GM19043 (cell line): ENCODE results near the gene SLC38A4.
A peak's percentile ranks its signal among the peaks of the same experiment; 100 is the strongest.

Experiments used
- ATAC-seq: cut with Tn5 transposase; IDR thresholded peaks from one replicate; pipeline ENCODE4 v1.9.1; 2021; ENCODE audit warnings: low read depth; ENCODE audit not compliant: unreplicated experiment

Gene SLC38A4

GRCh38 chr12:46815809-46816208 lies 10.0 kb downstream of the SLC38A4 start:
- ATAC-seq = no peak

GRCh38 chr12:46814143-46814542 lies 11.7 kb downstream of the SLC38A4 start:
- ATAC-seq = no peak

- no peak for ATAC-seq
Measured at GRCh38 chr12:46811185-46811584, 14.6 kb downstream of the SLC38A4 start.

DNA sequence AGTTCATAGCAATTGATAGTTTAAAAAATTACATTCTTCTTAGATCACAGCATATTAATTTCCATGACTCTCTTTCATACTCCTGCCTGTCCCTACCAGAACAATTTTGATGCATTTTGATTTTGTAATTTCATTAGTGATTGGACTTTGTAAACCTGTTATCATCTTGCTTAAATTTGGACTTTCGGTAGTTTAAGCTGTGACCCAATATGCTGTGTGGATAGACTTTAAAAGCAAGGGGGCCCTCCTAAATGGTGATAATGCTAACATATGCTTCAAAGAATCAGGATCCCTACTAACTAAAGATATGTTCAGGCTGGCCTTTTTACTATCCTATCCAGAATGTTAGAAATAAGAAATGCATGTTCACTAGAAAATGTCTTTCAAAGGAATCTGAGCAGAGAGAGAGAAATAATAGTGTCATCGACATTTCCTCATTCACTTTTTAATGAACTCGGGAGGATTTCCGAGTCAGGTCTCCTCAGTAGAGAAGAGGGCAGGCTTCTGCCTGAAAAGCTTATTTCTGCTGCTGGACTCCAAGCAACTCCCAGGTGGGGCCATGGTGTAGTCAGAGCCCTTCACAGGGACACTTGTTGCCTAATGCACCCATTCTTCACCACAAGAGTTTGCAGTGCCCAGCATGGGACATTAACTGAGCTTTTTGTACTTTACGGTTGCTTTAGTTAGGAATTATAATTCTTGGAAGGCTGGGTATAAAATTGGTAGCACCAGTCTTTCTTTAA lies 16.7 kb downstream of the SLC38A4 start:
- ATAC-seq = no peak

DNA sequence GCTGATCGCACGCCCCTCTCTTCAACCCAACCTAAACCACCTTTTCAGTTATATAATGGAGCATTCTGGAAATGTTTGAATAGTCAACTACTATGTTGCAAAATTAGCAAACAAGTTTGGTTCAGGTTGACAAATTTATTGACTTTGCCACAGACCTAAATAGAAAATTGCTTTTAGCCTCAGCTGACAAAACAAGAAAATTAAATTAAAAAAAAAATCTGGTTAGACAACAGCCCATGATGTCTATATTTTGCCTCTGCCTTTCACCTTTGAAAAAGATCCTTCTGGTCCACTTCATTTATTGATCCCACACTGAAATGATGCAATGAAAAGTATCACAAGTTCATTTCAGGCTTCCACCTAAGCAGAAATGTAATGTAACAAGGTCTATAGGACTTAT lies 17.5 kb downstream of the SLC38A4 start:
- no peak for ATAC-seq

DNA sequence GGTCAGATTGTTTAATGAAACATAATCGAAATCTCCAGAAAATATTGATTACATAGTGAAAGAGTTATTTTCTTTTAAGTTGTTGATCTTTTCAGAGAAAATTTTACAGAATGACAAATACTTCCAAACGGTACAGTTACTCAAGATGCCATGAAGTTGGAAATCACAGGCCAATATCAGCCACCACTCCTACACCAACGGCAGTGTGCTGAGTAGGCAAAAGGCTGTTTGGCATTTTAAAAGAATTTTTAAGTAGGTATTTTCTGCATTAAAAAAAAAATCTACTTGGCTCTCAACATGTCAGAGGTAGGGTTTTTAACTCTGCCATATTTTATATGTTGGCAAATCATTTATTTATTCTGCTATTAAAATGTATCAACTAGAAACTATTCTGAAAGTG lies 21.7 kb downstream of the SLC38A4 start:
- no peak for ATAC-seq

- ATAC-seq = no peak
Measured at GRCh38 chr12:46803517-46803916, 22.3 kb downstream of the SLC38A4 start.

DNA sequence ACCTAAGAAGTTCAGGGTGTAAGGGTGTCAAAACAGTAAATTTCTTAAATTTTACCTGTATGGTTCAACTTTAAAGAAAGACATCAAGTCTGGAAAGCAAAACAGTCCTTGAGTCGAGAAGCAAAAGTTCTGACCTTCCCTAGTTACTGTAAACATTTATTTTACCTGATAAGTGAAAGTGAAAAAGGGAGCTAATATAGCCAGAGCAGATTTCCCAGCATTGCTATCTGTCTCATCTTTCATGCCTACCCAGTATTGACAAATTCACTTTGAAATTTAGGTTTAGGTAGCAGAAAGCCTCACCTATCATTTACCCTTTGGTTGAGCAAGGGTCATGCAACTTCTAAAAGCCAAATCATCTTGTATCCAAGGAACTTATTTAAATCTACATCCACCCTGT lies 24.5 kb downstream of the SLC38A4 start:
- ATAC-seq = no peak

DNA sequence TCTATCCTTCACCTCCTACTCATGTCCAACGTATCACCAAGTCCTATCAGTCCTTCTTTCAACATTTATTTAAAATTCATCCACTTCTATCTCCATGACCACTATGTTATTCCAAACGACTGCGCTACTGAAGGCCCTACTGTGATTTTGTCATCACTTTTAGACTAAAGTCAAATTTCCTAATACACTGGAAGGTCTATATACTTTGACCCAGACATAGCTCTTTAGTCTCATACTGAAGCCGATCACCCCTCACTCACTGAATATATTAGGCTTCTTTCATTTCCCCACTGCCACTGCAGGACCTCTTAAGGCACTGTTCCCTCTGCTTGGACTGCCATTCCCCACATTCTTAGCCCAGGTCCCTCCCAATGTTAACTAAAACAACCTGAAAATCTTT lies 25.6 kb downstream of the SLC38A4 start:
- no peak for ATAC-seq

DNA sequence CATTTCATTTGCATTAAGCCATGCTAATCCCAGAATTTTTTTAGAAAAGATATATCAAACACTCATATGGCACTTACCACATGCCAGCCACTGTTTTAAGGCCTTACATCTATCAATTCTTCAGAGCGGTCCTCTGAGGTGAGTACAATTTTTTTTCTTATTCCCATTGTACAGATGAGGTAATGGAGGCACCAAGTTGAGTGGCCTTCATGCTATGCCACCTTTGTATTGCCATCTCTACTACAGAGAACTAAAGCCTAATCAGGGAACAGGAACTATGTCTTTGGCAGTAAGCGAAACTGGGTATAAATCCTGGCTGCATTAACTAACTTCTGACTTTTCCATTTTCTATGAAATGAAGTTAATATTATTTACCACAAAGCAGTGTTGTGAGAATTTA lies 27.1 kb downstream of the SLC38A4 start:
- no peak for ATAC-seq

DNA sequence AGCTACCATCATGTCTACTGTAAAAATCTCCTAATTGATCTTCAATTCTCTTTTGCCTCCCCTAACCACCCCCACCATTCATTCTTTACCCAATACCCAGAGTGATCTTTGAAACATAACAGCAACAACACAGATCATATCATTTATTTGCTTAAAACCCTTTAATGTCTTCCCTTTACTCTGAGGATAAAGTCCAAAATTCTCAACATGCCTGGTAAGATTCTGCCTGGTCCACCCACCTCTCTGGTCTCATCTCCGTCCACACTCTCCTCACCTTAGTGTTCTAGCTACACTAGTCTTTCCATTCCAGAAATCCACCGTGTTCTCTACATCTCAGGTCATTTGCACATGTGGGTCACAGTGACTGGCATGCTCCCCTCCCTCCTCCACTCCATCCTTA lies 27.7 kb downstream of the SLC38A4 start:
- no peak for ATAC-seq

- ATAC-seq = no peak
Measured at GRCh38 chr12:46795988-46796387, 29.8 kb downstream of the SLC38A4 start.

DNA sequence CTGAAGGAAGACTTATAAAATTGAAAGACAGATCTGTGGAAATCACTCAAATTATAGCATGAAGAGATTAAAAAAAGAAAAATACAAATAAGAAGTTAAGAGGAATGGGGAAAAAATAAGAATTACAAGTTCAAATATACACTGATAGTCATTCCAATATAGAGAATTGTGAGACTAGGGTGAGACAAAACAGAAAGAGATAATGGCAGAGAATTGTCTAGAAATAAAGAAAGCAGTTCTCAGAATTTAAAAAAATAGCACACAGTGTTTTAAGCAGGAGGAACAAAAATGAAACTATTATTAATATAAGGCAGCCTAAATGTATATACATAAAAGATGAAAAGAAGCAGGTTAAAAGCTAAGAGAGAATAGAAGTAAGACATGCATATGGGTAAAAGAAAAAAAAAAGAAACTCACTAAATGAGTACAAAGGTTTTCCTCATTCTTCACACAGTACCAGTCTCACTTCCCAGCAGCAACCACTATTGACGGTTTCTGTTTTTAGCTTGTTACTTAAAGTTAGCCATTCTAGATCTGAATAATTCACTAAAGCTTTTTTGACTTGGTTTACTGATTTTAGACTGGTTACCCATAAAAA lies 31.1 kb downstream of the SLC38A4 start:
- peak; percentile 77 for ATAC-seq

DNA sequence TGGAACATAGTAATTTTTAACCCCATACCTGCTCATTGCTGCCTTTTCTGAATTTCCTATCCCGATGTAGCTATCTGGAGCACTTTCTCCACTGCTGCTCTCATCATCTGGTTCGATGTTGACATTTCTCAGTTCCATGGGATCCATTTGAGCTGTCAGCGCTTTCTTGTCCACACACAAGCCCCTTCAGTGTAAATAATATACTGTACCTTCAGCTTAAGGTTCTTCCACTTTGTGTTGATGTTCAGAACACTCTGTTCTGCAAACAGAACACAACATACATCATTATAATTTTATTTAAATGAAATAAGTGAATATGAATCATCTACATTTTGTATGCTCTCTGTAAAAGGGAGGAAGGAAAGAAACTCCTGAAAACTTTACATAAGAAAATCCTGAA lies 32.9 kb downstream of the SLC38A4 start:
- no peak for ATAC-seq

- no peak for ATAC-seq
Measured at GRCh38 chr12:46790066-46790465, 35.7 kb downstream of the SLC38A4 start.

DNA sequence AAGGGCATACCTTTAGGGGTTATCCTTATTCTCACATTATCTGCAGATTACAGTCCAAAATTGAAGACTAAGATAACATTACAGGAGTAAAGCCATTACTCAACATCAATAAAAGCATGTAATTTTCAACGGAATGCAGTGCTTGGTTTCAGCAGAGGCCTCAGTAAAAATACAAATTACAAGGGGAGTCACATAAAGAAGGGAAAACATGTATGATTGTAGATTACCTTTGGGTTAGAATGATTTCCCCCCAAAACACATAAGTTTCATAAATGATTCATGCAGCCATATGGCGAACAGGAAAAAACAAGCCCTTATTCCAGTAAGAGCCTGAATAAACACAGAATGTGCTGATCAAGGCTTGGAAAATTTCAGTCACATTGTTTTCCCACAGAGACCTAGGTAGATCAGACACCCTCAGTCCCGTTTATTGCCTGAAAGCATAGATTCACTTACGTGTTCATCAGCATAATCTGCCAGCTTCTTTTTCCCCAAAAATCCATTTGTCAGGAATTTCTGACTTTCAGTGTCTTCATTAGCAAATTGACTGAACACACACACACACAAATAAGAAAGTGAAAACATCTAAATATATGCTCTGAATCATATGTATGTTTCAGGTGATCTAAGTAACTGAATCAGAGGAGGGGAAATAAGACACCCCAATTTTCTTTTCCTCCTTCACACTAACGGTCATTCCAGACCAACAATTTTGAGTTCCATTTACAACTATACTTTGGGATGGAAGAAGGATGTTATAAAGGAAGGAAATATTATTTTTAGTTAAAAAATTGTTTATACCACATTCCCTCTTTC lies 37.5 kb downstream of the SLC38A4 start:
- no peak for ATAC-seq

GRCh38 chr12:46787496-46788055 lies 38.2 kb downstream of the SLC38A4 start:
- no peak for ATAC-seq

DNA sequence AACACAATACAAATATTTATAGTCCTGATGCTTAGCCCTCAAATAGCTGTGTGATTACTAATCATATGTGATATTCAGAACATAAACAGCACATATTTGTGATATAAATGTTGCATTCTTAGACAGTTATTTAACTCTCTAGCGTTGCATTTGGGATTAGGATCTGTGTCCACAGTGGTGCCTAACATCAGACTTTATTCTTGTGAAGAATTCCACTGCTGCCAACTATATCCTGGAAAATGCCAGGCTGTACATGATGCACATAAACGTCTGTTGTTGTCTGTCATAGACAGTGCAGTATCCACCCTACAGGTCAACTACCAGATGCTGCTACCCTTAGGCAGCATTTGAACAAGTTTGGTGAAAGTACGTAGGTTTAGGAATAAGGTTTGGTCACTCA lies 39.0 kb downstream of the SLC38A4 start:
- ATAC-seq = no peak

- ATAC-seq = no peak
Measured at GRCh38 chr12:46785382-46785781, 40.4 kb downstream of the SLC38A4 start.

DNA sequence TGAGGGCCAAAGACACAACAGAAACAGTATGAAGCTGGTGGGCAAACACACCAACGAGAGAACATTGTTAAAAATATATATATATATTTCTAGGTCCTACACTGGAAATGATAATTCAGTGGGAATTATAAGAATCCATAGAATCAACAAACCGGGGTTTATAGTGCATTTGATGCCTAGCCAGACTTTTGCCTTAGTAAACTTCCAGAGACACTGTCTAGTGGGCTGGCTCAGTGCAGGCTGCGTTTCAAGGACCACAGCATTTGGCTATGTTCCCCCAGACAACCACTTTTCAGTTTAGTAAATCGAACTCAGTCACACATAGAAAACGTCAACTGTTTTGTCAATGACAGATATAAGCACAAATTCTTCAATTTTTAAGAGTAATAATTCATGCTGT lies 41.9 kb downstream of the SLC38A4 start:
- ATAC-seq = no peak

GRCh38 chr12:46779879-46780278 lies 45.9 kb downstream of the SLC38A4 start:
- ATAC-seq = no peak
